Tibial nerve (tissue), 4 donors: ENCODE results near the gene ASTN1.

ENCODE experiments used
- CTCF ChIP-seq, 5 experiments: fragments of 200-600 bp in 3 of 5; fragments of 450-650 bp in 2 of 5; sonication (generic) in 3 of 5; IDR thresholded peaks; one replicate each; pipeline ENCODE4 v1.5.1; 2016 to 2019; ENCODE audit warnings: antibody characterized with exemption in 5 of 5, mild to moderate bottlenecking in 3 of 5, moderate library complexity in 2 of 5
- EP300 ChIP-seq, 2 donors: sonication (generic); formaldehyde crosslinking; IDR thresholded peaks; one replicate each; pipeline ENCODE4 v1.6.1; 2017; ENCODE audit warnings: antibody characterized with exemption in 2 of 2, mild to moderate bottlenecking in 1 of 2
- POLR2A ChIP-seq, 2 donors: fragments of 450-650 bp; IDR thresholded peaks; one replicate each; pipeline ENCODE4 v1.6.1; 2017; ENCODE audit warnings: antibody characterized with exemption in 2 of 2, mild to moderate bottlenecking in 2 of 2, moderate library complexity in 2 of 2

GRCh38 chr1:177126267-177126666 lies 38.2 kb downstream of the ASTN1 start:
- TF ChIP-seq CTCF (IDR thresholded peaks at IDR 0.05) = no peak
- TF ChIP-seq POLR2A (IDR thresholded peaks at IDR 0.05) = no peak
- TF ChIP-seq EP300 (IDR thresholded peaks at IDR 0.05) = no peak
